Measurements from ENCODE around the gene UGT1A6.

UGT1A6 gene

GRCh38 chr2:233768076-233768475 is 75.4 kb downstream of the UGT1A6 start:
- no peak for DNase-seq (ENCODE audit: low read depth)

DNA sequence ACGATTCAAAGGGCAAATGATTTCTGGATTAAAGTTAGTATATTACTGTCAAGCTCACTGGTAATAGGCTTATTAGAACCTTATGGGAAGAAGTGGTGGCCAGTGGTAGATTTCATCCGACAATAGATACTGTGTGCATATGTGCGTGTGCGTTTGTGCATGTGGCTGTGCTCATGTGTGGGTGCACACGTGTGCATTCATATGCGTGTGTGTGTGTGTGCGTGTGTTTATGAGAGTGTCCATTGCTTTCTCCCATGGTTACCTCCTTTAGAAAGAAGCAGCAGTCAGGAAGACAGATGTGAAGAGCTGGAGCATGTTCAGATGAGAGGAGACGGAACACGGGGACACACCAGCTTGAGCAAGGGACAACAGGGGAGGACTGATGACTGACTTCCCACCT is 76.6 kb downstream of the UGT1A6 start:
- DNase-seq (ENCODE audit: low read depth) = no peak

DNA sequence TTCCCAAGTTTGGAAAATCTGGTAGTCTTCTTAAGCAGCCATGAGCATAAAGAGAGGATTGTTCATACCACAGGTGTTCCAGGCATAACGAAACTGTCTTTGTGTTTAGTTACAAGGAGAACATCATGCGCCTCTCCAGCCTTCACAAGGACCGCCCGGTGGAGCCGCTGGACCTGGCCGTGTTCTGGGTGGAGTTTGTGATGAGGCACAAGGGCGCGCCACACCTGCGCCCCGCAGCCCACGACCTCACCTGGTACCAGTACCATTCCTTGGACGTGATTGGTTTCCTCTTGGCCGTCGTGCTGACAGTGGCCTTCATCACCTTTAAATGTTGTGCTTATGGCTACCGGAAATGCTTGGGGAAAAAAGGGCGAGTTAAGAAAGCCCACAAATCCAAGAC is 79.5 kb downstream of the UGT1A6 start:
- DNase-seq (ENCODE audit: low read depth) = no peak

DNA sequence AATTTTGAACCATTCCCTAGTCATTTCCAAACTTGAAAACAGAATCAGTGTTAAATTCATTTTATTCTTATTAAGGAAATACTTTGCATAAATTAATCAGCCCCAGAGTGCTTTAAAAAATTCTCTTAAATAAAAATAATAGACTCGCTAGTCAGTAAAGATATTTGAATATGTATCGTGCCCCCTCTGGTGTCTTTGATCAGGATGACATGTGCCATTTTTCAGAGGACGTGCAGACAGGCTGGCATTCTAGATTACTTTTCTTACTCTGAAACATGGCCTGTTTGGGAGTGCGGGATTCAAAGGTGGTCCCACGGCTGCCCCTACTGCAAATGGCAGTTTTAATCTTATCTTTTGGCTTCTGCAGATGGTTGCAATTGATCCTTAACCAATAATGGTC is 79.9 kb downstream of the UGT1A6 start:
- no peak for DNase-seq (ENCODE audit: low read depth)

GRCh38 chr2:233773854-233774253 is 81.2 kb downstream of the UGT1A6 start:
- no peak for DNase-seq (ENCODE audit: low read depth)

- no peak for DNase-seq (ENCODE audit: low read depth)
Measured at GRCh38 chr2:233775414-233775813, 82.7 kb downstream of the UGT1A6 start.

- DNase-seq (ENCODE audit: low read depth) = no peak
Measured at GRCh38 chr2:233778030-233778429, 85.3 kb downstream of the UGT1A6 start, which contains the start of gene MROH2A. Gene MROH2A, plus strand, starts transcription at chr2:233778330. Its CDS starts 1,029 bp downstream, at chr2:233779359.

DNA sequence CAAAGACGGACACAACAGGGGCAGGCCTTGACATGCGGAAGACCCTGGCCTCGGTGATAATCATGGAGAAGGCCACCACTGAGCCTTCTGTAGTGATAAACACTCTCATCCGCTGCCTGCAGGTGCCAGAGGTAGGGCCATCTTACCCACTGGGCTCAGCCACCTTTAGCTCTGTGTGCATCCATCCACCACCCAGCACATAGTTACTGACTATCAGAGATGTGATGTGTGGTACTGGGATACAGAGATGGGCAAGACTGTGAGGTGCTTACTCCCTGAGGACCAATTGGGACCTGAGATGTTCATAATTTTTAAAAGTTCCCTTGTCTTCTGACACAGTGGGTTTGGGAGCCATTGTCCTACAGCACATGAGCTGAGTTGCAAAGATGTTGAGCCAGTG is 87.0 kb downstream of the UGT1A6 start:
- DNase-seq (ENCODE audit: low read depth) = no peak

GRCh38 chr2:233780771-233781170 is 88.1 kb downstream of the UGT1A6 start:
- no peak for DNase-seq (ENCODE audit: low read depth)

- DNase-seq (ENCODE audit: low read depth) = no peak
Measured at GRCh38 chr2:233789554-233789953, 96.9 kb downstream of the UGT1A6 start.

GRCh38 chr2:233791151-233791882 is 98.6 kb downstream of the UGT1A6 start:
- no peak for DNase-seq (ENCODE audit: low read depth)

- DNase-seq (ENCODE audit: low read depth) = no peak
Measured at GRCh38 chr2:233791883-233792329, 99.2 kb downstream of the UGT1A6 start.

GRCh38 chr2:233792720-233793119 is 100.0 kb downstream of the UGT1A6 start:
- DNase-seq (ENCODE audit: low read depth) = no peak

GRCh38 chr2:233793465-233794127 is 100.9 kb downstream of the UGT1A6 start:
- no peak for DNase-seq (ENCODE audit: low read depth)

DNA sequence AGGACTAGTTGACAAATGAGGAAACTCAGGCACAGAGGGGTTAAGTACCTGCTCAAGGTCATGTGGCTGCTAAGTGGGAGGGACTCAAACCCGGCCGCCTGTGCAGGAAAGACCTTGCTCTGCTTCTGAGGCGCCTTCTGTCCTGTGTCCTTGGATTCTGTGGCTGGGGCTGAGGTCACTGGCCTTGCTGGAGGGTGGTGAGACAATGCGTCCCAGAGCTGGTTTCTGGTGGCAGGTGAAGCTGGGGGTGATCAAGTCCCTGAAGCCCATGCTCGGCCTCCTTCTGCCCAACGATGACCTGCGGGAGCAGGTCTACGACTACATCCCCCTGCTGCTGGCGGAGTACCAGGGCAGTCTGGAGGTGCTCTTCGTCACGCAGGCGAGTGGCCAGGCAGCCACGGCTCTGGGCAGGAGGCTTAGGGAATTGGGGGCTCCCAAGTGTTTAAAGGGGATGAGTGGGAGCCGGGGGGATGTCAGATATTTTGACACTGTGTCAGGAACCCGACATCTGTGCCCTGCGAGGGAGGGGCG is 101.5 kb downstream of the UGT1A6 start:
- no peak for DNase-seq (ENCODE audit: low read depth)

GRCh38 chr2:233795735-233796171 is 103.1 kb downstream of the UGT1A6 start:
- no peak for DNase-seq (ENCODE audit: low read depth)

GRCh38 chr2:233796254-233796653 is 103.6 kb downstream of the UGT1A6 start:
- no peak for DNase-seq (ENCODE audit: low read depth)

GRCh38 chr2:233798335-233799086 is 105.8 kb downstream of the UGT1A6 start:
- no peak for DNase-seq (ENCODE audit: low read depth)

DNA sequence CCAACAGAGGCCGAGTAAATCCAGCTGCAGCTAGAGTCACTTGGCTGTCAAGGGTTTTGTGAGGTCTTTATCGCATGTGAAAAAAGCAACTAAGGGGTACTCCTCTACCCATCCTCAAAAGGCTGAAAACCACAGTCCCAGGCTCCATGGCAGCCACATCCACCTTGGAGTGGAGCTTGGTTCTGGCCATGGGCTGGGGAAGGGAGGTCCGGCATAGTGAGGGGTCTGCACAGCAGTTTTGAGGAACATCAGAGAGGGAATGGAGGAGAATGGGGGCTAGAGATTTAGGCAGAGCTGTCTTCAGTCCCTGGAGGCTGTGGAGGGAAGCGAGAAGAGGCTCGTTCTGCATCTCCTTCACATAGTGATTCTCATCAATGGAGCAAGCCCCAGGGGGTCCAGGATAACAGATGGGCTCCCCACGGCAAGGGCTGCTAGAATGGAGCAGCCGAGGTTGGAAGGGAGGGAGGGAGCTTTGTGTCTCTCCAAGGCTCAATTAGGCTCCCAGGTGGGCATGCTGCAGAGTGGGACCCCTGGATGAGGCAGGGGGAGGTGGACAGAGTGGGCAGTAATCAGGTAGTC is 106.5 kb downstream of the UGT1A6 start:
- no peak for DNase-seq (ENCODE audit: low read depth)

DNA sequence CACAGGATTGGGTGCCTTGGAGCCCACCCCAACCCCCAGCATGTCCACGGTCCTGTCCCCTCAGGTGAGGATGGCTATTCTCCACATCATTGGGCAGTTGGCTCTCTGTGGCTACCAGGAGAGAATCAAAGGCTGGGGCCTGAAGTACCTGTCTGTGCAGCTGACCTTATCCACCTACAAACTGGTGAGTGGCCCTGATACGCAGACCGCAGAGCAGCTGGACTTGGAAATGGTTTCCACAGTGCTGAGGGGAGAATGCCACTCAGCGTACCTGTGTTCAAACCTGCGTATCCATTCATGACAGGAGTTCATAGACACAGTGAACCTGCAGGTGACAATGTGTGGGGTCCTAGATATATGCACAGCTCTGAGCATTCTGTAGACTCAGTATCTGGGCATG is 107.0 kb downstream of the UGT1A6 start:
- DNase-seq (ENCODE audit: low read depth) = no peak

GRCh38 chr2:233800208-233800607 is 107.5 kb downstream of the UGT1A6 start:
- DNase-seq (ENCODE audit: low read depth) = no peak

Data from stimulated activated CD8-positive, alpha-beta memory T cell treated with anti-CD3 and anti-CD28 coated beads, Interleukin-7, amount 100 ng/mL, for 24 hours (primary cell).